ENCODE results near the gene RBM19.

Gene RBM19

DNA sequence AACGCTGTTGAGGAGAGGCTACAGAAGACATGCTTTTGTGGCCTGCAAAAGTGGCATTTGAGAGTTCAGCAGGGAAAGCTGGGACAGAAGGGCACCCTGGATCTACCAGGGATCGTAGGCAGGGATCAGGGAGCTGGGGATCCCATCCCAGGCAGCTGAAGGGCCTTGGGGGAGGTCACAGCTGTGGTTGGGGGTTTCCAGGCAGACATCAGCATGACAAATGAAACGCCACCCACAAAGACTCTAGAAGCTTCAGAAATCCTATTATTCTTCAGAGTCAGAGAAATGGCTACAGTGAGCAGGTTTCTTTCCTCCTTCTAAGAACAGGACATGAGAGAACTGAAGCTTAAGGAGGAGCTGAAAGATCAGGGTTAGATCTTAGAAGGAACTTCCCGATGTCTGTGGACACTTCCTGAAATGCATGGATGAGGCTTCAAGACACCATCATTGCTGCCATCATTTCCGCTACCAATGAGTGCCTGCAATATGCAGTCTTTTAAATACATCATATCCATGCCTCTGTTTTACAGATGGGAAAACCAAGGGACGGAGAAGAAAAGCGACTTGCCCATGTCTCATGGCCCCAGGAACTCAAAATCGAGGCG lies 104.3 kb downstream of the RBM19 start:
- no peak overlapping the region for H3K4me2 ChIP-seq (ENCODE audit: low read length)
- no peak overlapping the region for H3K27ac ChIP-seq (ENCODE audit: low read depth, low read length)

DNA sequence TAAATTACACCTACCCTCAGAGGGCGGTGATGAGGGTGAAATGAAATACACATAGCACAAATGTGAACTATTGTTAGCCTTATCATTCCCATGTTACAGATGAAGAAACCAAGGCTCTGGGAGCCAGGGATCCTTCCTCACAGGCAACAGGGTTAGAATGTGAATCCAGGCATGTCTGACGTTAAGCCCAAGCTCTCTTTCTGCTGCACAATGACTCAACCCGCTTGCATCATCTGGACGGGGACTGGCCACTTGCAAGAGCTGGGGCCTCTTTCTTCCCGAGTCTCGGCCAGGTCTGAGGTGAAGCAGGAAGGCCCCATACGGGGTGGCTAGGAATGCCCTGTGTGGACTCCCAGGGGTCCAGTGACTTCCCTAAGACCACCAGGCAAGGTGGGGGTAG lies 105.2 kb downstream of the RBM19 start:
- no peak overlapping the region for H3K27ac ChIP-seq (ENCODE audit: low read depth, low read length)
- no peak overlapping the region for H3K4me2 ChIP-seq (ENCODE audit: low read length)
- no peak overlapping the region for H3K4me3 ChIP-seq (ENCODE audit: low read length)
- no peaks in the 10 kb centered on the region for H3K36me3 ChIP-seq (ENCODE audit: control insufficient read depth, low read length)
- no peak for TF ChIP-seq EZH2phosphoT487 (IDR thresholded peaks at IDR 0.05; ENCODE audit: borderline replicate concordance, low read length)
- TF ChIP-seq, protein P1, sequence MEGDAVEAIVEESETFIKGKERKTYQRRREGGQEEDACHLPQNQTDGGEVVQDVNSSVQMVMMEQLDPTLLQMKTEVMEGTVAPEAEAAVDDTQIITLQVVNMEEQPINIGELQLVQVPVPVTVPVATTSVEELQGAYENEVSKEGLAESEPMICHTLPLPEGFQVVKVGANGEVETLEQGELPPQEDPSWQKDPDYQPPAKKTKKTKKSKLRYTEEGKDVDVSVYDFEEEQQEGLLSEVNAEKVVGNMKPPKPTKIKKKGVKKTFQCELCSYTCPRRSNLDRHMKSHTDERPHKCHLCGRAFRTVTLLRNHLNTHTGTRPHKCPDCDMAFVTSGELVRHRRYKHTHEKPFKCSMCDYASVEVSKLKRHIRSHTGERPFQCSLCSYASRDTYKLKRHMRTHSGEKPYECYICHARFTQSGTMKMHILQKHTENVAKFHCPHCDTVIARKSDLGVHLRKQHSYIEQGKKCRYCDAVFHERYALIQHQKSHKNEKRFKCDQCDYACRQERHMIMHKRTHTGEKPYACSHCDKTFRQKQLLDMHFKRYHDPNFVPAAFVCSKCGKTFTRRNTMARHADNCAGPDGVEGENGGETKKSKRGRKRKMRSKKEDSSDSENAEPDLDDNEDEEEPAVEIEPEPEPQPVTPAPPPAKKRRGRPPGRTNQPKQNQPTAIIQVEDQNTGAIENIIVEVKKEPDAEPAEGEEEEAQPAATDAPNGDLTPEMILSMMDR (IDR thresholded peaks at IDR 0.05; ENCODE audit: low read depth, low read length, poor library complexity, severe bottlenecking) = no peak
- no peaks in the 10 kb centered on the region for H3K9me2 ChIP-seq (replicated peaks; ENCODE audit: control insufficient read depth, low read length)
- H3K9me3 ChIP-seq (ENCODE audit: control insufficient read depth, insufficient read depth, low read length) = no peaks in the 10 kb centered on the region
- H3K79me2 ChIP-seq (ENCODE audit: control insufficient read depth, low read length) = no peaks in the 10 kb centered on the region
- H3F3A ChIP-seq (ENCODE audit: control insufficient read depth, insufficient read depth) = no peaks in the 10 kb centered on the region
- H3K27me3 ChIP-seq (ENCODE audit: control insufficient read depth, low read length) = no peaks in the 10 kb centered on the region
- no peaks in the 10 kb centered on the region for H3K4me1 ChIP-seq (ENCODE audit: control insufficient read depth, low read length)
- H4K20me1 ChIP-seq (ENCODE audit: control insufficient read depth, insufficient read depth, low read depth, low read length) = no peaks in the 10 kb centered on the region

More for the DNA sequence above, 104.3 kb downstream of the RBM19 start:
- no peak overlapping the region for H3K4me3 ChIP-seq (ENCODE audit: low read length)
- H3K4me1 ChIP-seq (ENCODE audit: control insufficient read depth, low read length) = no peaks in the 10 kb centered on the region
- no peaks in the 10 kb centered on the region for H3K79me2 ChIP-seq (ENCODE audit: control insufficient read depth, low read length)
- no peaks in the 10 kb centered on the region for H3K36me3 ChIP-seq (ENCODE audit: control insufficient read depth, low read length)
- TF ChIP-seq EZH2phosphoT487 (IDR thresholded peaks at IDR 0.05; ENCODE audit: borderline replicate concordance, low read length) = no peak
- TF ChIP-seq, protein P1 (IDR thresholded peaks at IDR 0.05; ENCODE audit: low read depth, low read length, poor library complexity, severe bottlenecking) = no peak
- H3K9me3 ChIP-seq (ENCODE audit: control insufficient read depth, insufficient read depth, low read length) = no peaks in the 10 kb centered on the region
- no peaks in the 10 kb centered on the region for H4K20me1 ChIP-seq (ENCODE audit: control insufficient read depth, insufficient read depth, low read depth, low read length)
- H3F3A ChIP-seq (ENCODE audit: control insufficient read depth, insufficient read depth) = no peaks in the 10 kb centered on the region
- no peaks in the 10 kb centered on the region for H3K9me2 ChIP-seq (replicated peaks; ENCODE audit: control insufficient read depth, low read length)
- H3K27me3 ChIP-seq (ENCODE audit: control insufficient read depth, low read length) = no peaks in the 10 kb centered on the region

DNA sequence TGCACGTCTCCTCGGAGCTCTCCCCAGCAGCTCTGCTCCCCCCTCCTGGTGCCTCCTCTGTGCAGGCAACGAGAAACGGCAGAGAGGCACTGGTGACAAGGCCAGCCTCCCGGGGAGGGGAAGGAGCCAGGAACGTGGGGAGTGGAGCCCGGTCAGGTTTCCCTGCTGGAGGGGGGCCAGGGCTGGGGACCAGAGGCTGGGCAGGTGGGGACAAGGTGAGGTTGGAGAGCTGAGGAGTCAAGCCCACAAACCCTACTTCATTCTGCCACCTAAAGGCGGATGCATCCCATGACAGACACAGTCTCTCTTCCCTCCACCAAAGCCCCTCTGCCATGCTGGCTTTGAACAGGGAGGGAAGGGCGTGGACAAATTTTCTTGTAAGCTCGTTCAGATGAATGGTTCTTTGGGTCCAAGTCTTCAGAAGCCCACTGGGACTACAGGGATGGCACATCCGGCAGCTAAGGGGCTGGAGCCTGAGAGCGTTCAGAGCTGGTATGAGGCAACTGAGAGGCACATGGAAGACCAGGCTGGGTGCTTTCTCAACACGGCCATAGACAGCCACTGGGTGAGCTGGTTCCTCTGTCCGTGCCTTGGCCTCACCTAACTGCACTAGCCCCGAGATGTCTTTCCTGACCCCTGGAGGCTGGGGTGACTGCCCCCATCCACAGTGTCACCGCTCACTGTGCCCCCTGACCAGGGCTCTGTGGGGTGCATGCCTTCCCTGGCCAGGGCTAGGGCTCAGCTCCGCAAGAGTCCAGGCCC lies 105.9 kb downstream of the RBM19 start:
- Histone ChIP-seq H3K4me3 (ENCODE audit: low read length) (no peak overlapping the region), H3K9me2 (replicated peaks; ENCODE audit: control insufficient read depth, low read length) (no peaks in the 10 kb centered on the region), H3K4me1 (ENCODE audit: control insufficient read depth, low read length) (no peaks in the 10 kb centered on the region), H3K9me3 (ENCODE audit: control insufficient read depth, insufficient read depth, low read length) (no peaks in the 10 kb centered on the region), H3K27ac (ENCODE audit: low read depth, low read length) (no peak overlapping the region), H3K36me3 (ENCODE audit: control insufficient read depth, low read length) (no peaks in the 10 kb centered on the region), H4K20me1 (ENCODE audit: control insufficient read depth, insufficient read depth, low read depth, low read length) (no peaks in the 10 kb centered on the region), H3K79me2 (ENCODE audit: control insufficient read depth, low read length) (no peaks in the 10 kb centered on the region), H3F3A (ENCODE audit: control insufficient read depth, insufficient read depth) (no peaks in the 10 kb centered on the region), H3K4me2 (ENCODE audit: low read length) (no peak overlapping the region), H3K27me3 (ENCODE audit: control insufficient read depth, low read length) (no peaks in the 10 kb centered on the region)
- no peak for TF ChIP-seq EZH2phosphoT487 (IDR thresholded peaks at IDR 0.05; ENCODE audit: borderline replicate concordance, low read length)
- TF ChIP-seq, protein P1 (IDR thresholded peaks at IDR 0.05; ENCODE audit: low read depth, low read length, poor library complexity, severe bottlenecking) = no peak
